Measurements from ENCODE around the gene SYNPO2.
"Not testable (repeated sequence)": the region's sequence is repeated elsewhere in the genome, so short reads cannot be mapped to it uniquely, and the experiment has no call there.

SYNPO2 gene

DNA sequence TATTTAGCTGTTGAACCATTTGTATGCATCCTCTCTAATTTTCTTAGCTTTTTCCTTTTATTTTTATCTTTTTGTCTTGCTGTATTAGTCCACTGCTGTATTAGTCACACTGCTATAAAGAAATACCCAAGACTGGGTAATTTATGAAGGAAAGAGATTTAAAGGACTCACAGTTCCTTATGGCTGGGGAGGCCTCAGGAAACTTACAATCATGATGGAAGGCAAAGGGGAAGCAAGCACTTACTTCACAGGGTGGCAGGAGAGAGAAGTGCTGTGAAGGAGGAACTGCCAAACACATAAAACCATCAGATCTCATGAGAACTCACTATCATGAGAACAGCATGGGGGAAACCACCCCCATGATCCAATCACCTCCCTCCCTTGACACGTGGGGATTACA is 114.3 kb downstream of the SYNPO2 start:
- DNase-seq, result not testable (repeated sequence)

DNA sequence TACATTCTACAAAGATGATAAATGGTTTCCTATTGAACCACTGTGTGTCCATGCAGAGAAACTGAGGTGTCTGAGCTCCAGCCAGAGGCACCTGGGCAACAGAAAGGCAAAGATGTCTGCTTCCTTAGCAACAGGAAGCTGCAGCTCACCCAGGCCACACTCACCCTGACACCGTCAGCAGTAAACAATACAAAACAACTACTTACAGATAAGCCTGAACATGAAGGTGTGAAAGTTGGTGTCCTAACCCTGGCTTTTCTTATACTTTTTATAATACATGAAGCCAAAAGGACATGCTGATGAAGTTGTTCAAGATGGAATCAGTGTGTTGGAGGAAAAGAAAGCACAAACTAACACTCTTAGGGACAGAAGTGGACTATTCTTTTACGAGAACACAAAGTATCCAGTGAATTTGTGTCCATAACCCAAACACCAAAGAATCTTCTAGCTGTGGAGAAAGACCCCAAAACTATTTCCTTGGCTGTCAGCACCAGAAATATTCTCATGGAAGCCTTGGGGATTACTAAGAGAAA is 117.3 kb downstream of the SYNPO2 start:
- no peak for DNase-seq

DNA sequence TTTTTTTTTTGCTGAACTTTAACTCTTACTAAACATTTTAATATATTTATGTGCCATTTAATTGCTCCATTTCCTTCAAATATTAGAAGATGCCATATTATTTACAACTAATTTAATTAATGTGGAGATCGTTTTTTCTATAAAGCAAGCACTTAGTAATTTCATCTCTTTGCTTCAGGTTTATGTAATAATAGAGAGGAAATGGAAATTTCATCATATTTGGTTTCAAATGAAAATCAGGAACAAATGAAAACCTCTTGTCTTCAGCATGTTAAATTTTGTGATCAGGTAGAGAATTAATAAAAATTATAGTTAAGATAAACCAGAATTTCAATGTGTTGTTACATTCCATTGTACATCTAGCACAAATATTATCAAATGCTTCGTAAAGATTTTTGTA is 120.1 kb downstream of the SYNPO2 start:
- no peak for DNase-seq

DNA sequence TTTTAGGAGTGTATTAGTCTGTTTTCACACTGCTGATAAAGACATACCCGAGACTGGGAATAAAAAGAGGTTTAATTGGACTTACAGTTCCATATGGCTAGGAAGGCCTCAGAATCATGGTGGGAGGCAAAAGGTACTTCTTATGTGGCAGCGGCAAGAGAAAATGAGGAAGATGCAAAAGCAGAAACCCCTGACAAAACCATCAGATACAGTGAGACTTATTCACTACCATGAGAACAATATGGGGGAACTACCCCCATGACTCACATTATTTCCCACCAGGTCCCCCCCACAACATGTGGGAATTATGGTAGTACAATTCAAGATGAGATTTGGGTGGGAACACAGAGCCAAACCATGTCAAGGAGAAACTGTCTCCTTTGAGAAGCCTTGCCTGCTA is 121.6 kb downstream of the SYNPO2 start:
- DNase-seq, result not testable (repeated sequence)

DNA sequence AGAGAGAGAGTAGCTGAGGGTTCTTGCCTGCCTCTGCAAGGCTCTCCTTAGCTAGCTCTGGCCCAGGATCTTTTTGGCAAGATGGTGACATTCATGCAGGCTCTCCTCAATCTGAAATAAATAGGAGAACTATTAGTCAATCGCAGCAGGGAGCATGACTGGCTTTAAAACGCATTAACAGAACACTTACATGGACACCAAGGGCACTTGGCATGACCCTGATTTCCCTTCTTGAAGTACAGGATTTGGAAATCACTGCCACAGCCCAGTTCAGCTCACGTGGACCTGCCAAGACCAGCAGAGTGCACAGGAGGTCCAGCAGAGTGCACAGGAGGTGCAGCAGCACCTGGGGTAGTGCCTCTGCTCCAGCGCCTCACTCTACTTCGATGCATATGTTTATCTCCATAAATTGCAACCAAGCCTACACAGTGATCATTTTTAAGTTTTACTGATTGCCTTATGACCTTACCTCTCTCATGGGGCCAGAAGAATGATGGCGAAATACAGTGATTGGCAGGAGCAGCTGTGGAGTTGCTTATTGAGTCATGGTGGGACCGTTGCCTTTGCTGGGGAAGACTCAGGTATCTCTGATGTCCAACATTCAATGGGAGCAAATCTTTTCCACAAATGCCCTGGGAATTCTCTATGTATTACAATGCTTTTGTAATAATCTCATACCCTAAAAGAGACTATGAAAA is 122.4 kb downstream of the SYNPO2 start:
- DNase-seq, result no peak

DNA sequence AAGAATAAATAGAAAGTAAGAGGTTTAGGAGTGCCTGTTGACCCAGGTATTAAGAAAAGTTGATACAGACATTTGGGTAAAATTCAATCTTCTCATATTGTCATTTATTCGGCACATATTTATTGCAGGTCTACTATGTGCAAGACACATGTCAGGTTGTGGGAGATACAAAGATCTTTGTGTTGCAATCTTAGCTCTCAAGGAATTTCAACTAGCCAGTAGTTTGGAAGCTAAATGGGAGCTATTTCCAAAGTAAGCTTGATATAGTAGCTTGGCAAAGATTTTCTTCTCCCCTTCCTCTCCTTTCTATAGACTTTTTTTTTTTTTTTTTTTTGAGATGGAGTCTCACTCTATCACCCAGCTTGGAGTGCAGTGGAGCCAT is 122.9 kb downstream of the SYNPO2 start:
- no peak for DNase-seq

DNA sequence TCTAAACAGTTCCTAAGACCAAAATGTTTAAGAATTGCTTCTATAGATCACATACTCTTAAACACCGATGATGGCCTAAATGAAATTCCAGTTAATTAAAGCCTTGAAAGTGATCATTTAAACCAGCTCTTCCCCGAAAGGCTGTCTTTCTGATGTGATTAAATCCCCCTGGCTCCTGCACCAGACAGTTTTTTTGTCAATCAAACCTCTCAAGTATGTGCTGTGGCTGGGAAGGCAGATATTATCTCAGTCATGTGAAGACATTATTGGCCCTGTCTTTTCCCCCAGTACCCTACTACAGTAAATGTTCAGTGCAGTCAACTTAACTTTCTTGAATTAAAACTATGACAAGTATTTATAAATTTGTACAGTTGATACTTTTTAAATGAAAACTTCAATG is 126.0 kb downstream of the SYNPO2 start:
- DNase-seq, result no peak

DNA sequence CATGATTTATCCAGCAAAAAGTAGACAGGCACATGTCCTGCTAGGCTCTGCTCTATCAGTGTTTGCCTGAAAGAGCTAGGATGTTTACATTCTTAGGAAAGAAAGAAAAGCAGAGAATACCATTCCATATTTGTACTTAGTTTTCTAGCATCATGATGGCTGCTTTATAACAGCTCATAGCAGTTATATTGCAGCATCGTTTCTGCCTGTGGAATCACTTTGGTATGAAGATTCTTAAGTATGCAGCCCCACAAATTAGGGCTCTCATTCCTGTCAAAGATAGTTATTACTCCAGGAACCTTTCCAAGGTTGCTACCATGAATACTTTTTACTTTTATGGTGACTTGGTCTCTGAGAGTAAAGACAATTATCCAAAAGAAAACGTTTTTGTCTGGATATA is 128.0 kb downstream of the SYNPO2 start:
- DNase-seq, result no peak

DNA sequence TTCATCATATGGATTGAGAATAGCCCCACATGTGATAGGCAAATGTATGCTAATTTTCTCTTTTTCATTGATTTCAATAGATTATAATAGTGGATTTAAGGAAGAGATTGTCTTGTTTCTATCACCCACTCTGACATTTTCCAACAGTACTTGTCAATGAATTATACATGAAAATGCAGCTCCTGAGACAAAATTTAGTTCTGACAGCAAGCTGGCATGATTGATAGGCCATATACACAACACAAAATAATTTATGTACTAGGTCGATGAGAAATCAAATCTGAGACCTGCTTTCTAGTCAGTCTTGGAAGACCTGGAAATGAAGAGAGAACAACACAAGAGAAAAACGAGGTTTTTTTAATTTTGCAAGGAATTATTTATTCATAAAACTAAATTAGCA is 129.0 kb downstream of the SYNPO2 start:
- no peak for DNase-seq

DNA sequence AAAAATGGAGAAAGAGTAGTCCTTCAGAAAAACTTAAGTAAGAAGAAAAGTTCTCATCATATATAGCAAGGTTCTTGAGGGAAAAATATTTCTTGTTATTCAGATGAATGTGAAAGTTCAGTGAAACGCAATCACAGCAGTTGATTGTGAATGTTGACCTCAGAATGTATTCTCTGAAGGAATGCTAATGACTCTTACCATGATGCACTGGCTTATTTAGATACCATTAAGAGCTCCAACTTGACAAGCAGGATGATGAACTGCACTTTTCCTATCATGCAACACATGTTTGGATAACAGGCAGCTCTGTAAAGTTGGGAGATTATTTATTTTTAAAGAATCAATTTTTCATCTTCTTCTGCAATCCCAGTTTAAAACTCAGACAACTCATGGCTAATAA is 131.5 kb downstream of the SYNPO2 start:
- DNase-seq, result no peak

DNA sequence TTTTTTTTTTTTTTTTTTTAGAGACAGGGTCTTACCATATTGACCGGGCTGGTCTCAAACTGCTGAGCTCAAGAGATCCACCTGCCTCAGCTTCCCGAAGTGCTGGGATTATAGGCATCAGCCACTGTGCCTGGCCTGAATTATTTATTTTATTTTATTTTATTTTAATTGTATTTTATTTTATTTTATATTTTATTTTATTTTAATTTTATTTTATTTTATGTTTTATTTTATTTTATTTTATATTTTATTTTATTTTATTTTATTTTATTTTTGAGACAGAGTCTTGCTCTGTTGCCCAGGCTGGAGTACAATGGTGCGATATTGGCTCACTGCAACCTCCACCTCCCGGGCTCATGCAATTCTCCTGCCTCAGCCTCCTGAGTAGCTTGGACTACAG is 133.9 kb downstream of the SYNPO2 start:
- DNase-seq, result not testable (repeated sequence)

DNA sequence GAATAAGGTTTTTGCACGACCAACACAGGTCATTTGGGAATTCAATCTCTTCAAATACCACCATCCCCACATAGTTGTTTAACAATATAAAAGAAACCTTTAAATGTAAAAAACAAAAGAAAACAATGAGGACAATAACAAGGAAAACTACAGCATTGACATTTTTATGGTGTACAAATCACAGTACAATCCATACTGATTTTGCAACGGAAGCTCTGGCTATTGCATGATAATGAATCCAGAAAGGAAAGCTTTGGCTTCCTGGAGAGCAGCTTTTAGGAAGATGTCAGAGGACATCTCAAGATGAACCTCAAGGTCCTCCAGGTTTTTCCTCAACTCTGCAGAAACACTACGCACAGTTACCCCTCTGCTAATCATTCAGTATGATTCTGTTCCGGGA is 135.4 kb downstream of the SYNPO2 start:
- no peak for DNase-seq

DNA sequence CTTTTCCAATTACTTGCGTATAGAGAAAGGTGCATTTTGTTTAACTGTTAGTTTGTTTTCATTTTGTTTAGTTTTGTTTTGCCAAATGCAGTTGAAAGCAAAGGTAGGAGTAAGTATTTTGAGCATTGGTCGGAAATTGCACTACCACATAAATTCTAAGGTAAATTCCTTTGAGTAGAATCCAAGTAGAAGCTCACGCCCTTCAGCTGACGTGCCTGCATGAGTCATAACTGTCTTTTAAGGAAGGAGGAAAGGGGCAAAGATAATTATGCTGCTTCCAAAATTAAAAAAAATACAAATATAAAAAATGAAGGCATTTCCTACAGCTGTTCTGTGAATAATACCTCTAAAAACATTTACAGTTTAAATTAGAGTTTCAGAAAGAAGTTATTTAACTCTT is 136.8 kb downstream of the SYNPO2 start:
- DNase-seq, result peak; percentile 71

DNA sequence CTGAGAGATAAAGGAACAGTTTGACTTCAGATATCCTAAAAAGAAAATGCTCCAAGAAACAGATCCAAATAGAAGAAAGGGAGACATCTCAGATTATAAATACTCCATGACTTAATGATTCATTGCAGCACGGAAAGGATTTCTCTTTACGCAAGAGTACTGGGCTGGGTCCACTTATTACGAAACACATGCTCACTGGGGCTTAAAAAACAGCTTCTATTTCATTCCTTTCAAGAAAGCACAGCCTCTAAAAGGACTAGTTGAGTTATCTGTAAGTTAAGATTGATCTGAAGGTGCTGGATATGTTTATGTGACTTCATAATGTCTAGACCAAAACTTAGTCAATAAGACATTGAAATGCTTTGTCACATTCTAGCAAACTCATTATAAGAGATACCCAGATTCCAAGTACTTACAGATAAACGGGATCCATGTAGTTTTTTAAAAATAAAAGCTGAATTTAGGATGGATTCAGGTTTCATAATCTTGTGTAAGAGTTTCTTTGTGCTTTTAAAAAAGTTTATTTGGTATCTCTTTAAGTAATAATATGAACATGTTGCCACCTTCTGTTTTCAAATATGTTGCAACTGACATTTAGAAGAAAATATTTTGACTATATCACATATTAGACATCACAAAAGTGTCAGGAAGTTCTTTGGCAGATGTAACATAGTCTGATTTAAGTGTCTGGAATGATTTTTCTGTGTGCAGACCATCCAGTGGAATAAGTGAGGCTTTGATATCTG is 137.4 kb downstream of the SYNPO2 start:
- DNase-seq, result peak; percentile 81

DNA sequence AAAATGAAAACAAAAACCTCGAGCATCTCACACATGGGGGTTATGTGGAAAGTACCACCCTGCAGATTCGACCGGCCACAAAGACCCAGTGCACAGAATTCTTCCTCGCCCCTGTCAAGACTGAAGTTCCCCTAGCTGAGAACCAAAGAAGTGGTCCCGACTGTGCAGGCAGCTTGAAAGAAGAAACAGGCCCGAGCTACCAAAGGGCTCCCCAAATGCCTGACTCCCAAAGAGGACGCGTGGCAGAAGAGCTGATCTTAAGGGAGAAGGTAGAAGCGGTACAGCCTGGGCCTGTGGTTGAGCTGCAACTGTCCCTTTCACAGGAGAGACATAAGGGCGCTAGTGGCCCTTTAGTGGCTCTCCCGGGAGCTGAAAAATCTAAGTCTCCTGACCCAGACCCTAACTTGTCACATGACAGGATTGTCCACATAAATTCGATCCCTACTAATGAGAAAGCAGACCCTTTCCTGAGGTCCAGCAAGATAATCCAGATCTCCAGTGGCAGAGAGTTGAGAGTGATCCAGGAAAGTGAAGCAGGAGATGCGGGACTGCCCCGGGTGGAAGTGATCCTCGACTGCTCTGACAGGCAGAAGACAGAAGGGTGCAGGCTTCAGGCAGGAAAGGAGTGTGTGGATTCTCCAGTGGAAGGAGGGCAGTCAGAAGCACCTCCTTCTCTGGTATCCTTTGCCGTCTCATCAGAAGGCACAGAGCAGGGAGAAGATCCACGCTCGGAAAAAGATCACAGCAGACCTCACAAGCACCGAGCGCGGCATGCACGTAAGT is 138.2 kb downstream of the SYNPO2 start:
- no peak for DNase-seq

DNA sequence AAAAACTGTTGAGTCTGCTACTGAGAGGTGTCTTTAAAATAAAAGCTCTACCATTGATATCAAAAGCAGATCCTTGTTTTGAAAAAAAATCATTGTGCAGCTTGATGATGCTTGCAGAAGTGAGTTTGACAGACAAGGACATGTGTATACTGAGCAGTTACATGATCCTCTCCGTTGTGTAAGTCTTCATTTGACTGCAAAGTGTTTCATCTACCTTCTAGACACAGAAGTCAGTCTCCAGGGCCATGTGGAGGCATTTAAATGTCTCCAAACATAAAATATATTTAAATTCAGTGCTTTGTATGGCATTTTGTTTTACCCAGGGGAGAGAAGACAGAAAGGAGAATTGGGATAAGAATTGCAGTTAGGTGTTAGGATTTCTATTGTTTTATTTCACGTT is 139.2 kb downstream of the SYNPO2 start:
- no peak for DNase-seq

DNA sequence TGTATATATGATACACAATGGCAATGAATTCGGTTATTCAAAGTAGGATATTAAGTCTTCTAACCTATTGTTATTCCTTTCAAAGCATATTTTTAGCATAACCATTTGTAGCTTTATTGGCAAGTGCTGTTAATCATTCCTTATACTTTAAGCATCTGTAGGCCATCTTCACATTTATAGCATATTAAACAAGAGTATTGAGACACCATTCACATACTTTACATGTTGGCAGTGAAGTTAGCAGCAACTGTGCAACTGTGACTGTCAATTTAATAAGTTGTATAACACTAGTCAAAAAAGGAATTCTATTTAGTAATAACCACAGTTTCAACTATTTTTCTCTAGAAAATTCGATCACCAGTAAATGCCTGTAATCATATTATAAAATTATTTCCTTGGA is 139.6 kb downstream of the SYNPO2 start:
- no peak for DNase-seq

DNA sequence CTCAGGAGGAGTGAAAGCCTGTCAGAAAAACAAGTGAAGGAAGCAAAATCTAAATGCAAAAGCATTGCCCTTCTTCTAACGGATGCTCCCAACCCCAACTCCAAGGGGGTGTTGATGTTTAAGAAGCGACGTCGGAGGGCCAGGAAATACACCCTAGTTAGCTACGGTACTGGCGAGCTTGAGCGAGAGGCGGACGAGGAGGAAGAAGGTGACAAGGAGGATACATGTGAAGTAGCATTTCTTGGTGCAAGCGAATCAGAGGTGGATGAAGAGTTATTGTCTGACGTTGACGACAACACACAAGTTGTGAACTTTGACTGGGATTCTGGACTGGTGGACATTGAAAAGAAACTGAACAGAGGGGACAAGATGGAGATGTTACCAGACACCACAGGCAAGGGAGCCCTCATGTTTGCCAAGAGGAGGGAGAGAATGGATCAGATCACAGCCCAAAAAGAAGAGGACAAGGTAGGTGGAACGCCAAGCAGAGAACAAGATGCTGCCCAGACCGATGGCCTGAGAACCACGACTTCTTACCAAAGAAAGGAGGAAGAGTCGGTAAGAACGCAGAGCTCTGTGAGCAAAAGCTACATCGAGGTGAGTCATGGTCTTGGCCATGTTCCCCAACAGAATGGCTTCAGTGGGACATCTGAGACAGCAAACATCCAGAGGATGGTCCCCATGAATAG is 141.3 kb downstream of the SYNPO2 start:
- DNase-seq, result no peak

DNA sequence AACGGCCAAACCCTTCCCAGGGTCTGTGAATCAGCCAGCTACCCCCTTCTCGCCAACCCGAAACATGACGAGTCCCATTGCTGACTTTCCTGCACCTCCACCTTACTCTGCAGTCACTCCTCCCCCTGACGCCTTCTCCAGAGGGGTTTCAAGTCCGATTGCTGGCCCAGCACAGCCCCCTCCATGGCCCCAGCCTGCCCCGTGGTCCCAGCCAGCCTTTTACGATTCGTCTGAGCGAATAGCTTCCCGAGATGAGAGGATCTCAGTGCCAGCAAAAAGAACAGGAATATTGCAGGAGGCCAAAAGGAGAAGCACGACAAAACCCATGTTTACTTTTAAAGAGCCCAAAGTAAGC is 141.9 kb downstream of the SYNPO2 start:
- no peak for DNase-seq

DNA sequence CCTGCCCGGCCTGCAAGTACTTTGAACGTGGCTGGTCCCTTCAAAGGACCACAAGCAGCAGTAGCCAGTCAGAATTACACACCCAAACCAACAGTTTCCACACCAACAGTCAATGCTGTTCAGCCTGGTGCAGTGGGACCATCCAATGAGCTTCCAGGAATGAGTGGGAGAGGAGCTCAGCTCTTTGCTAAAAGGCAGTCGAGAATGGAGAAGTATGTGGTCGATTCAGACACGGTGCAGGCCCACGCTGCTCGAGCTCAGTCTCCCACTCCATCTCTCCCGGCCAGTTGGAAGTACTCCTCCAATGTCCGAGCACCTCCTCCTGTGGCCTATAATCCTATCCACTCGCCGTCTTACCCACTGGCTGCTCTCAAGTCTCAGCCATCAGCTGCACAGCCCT is 142.6 kb downstream of the SYNPO2 start:
- DNase-seq, result no peak

DNA sequence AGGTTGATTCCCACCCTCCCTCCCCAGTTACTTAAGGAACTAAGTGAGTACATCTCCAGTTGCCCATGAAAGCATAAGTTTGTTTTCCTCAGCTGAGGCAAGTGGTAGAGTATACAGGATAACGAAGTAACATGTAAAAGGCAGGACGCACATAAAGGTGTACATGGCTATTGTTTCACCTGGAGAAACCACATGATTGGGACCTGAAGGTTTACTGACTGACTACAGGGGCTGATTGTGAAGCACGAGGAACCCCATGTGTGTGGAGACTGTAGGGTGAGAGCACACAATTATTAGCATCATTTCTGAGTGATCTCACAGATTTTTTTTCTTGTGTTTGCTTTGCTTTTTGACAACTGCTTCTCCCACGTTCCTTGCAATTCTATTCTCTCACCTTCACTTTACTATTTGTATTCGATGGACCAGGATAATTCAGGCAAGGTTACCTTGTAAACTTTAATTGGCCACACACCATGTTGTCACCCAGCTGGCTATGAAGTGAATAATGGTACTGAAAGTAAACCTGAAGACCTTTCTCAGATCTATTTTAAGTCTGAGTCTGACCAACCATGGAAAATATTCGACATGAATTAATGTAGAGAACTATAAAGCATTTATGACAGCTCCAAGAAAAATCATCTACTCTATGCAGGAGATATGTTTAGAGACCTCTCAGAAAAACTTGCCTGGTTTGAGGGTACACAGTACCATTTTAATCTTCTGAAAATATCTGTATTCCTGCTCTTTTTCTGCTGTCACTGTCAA is 144.4 kb downstream of the SYNPO2 start:
- no peak for DNase-seq

DNA sequence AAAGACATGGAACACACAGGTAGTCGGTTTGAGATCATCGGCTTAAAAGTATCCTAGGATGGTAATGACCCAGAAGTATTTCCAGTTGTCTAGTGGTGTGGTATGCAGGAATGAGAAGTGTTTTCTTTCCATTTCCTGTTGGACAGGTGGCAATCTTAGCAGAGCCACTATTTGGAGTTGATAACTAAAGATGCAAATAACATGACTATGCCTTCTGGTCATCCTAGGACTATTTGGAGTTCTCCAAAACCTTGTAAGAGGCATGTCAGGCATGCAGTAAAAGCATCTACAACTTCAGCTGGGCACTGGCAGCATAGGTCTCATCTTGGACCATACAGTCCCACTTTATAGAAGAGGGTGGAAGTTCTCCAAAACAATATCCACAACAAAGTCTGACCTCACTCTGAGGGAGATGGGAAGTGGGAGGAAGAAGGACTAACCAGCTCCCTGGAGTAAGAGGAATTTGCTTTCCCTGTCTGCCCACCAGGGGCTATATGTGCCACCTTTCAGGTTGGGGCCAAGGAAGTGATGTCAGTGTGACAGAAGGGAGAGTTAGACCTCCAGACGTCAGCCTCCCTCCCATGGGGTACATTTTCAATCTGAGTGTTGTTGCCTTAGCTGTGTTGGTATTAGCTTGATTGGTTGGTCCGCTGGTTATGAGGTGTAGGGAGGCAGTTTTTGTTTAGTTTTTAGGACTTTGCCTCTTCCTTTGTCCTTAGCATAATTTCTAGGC is 145.8 kb downstream of the SYNPO2 start:
- DNase-seq, result no peak

All from kidney glomerular epithelial cell (primary cell).